GM12892 (cell line): Measurements from ENCODE around the gene HRH1.
A peak's percentile ranks its signal among the peaks of the same experiment; 100 is the strongest.

ENCODE experiments used
- DNase-seq: peaks from one replicate; pipeline ENCODE4 v3.0.0; 2011; ENCODE audit not compliant: insufficient read length
- FAIRE-seq: peaks from 2 replicates; lab custom pipeline; 2011; peaks lifted over from hg19 to GRCh38; lab: Jason Lieb, UNC
- POLR2A ChIP-seq: IDR thresholded peaks from 2 replicates; pipeline ENCODE4 v1.6.1; 2011; ENCODE audit warnings: low read depth, low read length, control low read depth
- POLR2AphosphoS5 ChIP-seq: IDR thresholded peaks from 2 replicates; pipeline ENCODE4 v1.6.1; 2011; ENCODE audit warnings: low read depth, low read length, control low read depth
- TAF1 ChIP-seq: IDR thresholded peaks from 2 replicates; pipeline ENCODE4 v1.6.1; 2011; ENCODE audit warnings: low read depth, mild to moderate bottlenecking, control low read depth, low read length, borderline replicate concordance

The HRH1 gene

GRCh38 chr3:11221818-11222415 is 67.6 kb downstream of the HRH1 start:
- no peak for DNase-seq
- no peak for FAIRE-seq
- TF ChIP-seq POLR2AphosphoS5: no peak
- no peak for TF ChIP-seq TAF1
- no peak for TF ChIP-seq POLR2A

DNA sequence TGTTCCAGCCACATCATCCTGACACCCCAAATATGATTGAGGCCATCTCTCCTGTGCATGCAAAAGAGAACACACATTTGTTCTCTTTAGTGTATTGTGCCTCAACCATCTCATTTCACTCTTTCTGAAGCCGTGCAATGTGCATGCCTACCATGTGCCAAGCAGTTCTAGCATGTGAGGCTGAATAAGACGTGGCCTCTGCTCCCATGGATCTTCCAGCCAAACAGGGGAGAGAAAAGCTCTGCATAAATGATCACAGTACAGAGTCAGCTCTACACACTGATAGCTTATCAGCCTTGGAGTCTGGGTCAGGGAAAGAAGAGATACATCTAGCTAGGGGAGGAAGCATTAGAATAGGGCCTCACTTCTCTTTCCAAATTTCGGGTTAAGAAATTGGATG is 69.7 kb downstream of the HRH1 start:
- TF ChIP-seq POLR2AphosphoS5 (no peak), POLR2A (no peak), TAF1 (no peak)
- no peak for FAIRE-seq
- DNase-seq: no peak

GRCh38 chr3:11224870-11225229 is 70.6 kb downstream of the HRH1 start:
- FAIRE-seq (no peak), DNase-seq (no peak)
- TF ChIP-seq POLR2AphosphoS5 (no peak), POLR2A (no peak), TAF1 (no peak)

DNA sequence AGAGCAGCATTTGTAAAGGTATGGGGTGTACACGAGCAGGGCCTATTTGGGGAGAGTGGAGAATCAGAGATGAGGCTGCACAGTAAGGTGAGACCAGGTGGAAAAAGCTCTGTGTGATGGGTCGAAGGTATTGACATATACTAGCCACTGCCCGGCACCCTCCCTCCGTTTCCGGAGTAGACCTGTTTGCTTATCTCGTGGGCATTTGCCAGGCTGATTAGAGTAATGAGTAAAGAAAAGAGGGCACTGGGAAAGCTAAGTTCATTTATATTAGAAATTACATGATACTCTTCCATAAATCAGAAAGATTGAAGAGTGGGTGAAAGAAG is 71.7 kb downstream of the HRH1 start:
- TF ChIP-seq TAF1 (no peak), POLR2A (no peak), POLR2AphosphoS5 (no peak)
- DNase-seq (no peak), FAIRE-seq (no peak)

- DNase-seq: no peak
- FAIRE-seq: no peak
- no peak for TF ChIP-seq POLR2AphosphoS5
- no peak for TF ChIP-seq TAF1
- TF ChIP-seq POLR2A: no peak
Measured at GRCh38 chr3:11228041-11228440, 73.7 kb downstream of the HRH1 start.

DNA sequence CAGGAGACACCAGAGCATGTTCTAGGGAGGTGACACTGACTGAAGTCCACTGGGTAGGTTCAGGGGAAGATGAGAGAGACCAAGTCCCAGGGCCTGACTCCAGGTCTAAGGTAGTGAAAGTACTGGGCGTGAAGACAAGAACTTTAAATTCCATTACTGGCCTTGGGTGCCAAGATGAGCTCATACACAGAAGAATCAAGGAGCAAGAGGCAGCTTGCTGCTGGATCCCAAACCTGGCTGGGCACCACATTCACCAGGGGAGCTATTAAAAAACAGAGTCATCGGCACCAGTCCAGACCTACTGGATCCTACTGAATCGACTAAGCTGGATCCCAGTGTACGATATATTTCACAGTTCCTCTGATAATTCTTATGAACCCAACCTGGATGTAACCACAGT is 75.8 kb downstream of the HRH1 start:
- TF ChIP-seq POLR2A: no peak
- no peak for TF ChIP-seq POLR2AphosphoS5
- no peak for TF ChIP-seq TAF1
- FAIRE-seq (no peak), DNase-seq (no peak)

DNA sequence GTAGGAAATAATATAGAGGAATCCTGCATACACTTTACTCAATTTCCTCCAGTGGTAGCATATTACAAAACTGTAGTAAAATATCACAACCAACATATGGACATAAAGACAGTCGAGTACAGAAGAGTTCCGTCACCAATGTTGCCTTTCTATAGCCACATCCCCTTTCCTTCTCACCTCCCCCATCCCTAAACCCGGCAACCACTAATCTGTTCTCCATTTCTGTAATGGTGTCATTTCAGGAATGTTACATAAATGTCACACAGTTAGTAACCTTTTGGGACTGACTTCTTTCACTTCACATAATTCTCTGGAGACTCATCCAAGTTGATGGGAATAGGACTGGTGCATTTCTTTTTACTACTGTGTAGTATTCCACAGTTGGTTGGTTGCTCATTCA is 76.5 kb downstream of the HRH1 start:
- TF ChIP-seq POLR2A (no peak), POLR2AphosphoS5 (no peak), TAF1 (no peak)
- DNase-seq (no peak), FAIRE-seq (no peak)

DNA sequence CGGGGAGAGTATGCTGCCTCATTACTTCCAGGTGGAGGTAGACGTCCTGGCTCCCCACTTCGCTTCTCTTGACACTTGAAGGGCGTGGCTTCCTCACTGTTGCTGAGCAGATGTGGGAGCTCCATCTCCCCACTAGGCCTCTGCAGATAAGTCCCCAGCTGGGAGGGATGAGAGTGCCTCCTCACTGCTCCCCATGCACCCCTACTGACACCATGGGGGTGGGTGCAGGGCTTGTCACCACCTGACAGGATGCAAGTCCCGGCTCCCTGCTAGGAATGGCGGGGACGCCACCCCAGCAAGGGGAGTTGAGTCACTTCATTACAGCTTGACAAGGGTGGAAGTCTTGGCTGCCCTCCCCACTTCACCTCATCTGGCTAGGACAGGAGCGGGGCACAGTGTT is 81.1 kb downstream of the HRH1 start:
- DNase-seq (no peak), FAIRE-seq (no peak)
- TF ChIP-seq POLR2AphosphoS5 (no peak), TAF1 (no peak), POLR2A (no peak)

DNA sequence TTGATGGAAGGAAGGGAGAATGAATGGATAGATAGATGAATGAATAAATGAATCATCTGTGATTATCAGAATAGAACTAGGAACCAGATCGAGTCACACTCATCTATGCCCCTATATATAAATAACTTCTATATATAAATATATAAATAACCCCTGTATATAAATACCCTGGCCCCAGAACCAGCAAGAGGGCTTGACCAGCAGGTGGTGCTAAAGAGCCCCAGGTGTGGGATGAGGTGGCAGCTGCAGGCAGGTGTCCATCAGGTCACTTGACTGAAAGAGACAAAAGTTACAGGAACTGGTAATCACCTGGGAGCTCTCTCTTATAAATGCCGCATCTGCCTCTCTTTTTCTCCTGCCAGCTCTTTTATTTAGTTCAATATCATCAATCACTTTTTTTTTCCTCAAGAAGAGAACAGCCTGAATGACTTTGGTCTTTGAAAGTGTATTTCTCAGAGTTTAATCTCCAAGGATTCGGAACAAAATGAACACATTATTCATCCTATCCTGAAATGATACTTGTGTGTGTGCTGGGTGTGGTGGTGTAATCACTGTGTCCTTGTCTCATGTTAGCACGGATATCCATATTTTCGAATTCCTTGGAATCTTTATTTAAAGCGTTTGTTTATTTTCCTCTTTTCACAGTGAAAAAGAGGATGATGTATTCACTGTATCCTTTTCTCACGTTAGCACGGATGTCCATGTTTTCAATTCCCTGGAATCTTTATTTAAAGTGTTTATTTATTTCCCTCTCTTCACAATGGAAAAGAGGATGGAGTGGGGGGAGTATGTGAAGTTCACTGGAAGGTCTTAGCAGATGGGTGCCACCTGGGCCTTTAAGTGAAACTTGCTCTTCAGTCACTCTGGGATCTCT is 82.5 kb downstream of the HRH1 start:
- FAIRE-seq (peak; percentile 21), DNase-seq (peak; percentile 39)
- no peak for TF ChIP-seq POLR2A

- TF ChIP-seq TAF1 (no peak), POLR2AphosphoS5 (no peak)
- DNase-seq (no peak), FAIRE-seq (no peak)
Measured at GRCh38 chr3:11238060-11238459, 83.8 kb downstream of the HRH1 start.

DNA sequence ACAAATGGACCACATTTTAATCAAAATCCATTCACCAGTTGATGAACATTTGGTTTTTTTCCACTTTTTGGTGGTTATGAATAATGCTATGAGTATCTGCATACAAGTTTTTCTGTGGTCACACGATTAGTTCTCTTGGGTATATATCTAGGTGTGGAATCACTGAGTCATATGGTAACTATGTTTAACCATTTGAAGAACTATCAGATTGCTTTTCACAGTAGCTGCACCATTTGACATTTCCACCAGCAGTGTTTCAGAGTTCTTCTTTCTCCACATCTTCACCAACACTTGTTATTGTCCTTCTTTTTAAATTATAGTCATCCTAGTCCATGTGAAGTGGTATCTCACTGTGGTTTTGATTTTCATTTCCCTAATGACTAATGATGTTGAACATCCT is 84.6 kb downstream of the HRH1 start:
- TF ChIP-seq TAF1 (no peak), POLR2A (no peak), POLR2AphosphoS5 (no peak)
- no peak for DNase-seq
- FAIRE-seq: no peak

- no peak for DNase-seq
- TF ChIP-seq POLR2AphosphoS5: no peak
- TF ChIP-seq TAF1: no peak
- no peak for FAIRE-seq
Measured at GRCh38 chr3:11239796-11240195, 85.5 kb downstream of the HRH1 start.
